Endometrium (tissue), 2 donors: Measurements from ENCODE around the gene TRPC5OS.

Experiments used
- FAIRE-seq: peaks from 2 replicates; lab custom pipeline; 2012; peaks lifted over from hg19 to GRCh38; lab: Jason Lieb, UNC
- donor health status: control.
- donor health status: control.

The TRPC5OS gene

GRCh38 chrX:111875881-111876280 lies at the start of gene TRPC5OS:
Gene TRPC5OS (plus strand): TSS chrX:111876181. CDS start chrX:111901850, 25,669 bp downstream.
- FAIRE-seq = no peak

GRCh38 chrX:111829345-111829744 lies 46.6 kb upstream of the TRPC5OS start:
- no peak for FAIRE-seq

- no peak for FAIRE-seq
Observed at GRCh38 chrX:111830571-111830970, 45.4 kb upstream of the TRPC5OS start.

GRCh38 chrX:111831343-111831742 lies 44.6 kb upstream of the TRPC5OS start:
- FAIRE-seq = no peak

- no peak for FAIRE-seq
Observed at GRCh38 chrX:111837197-111837596, 38.8 kb upstream of the TRPC5OS start.

- no peak for FAIRE-seq
Observed at GRCh38 chrX:111847491-111848133, 28.4 kb upstream of the TRPC5OS start.

GRCh38 chrX:111848541-111848940 lies 27.4 kb upstream of the TRPC5OS start:
- no peak for FAIRE-seq

GRCh38 chrX:111850975-111851374 lies 25.0 kb upstream of the TRPC5OS start:
- FAIRE-seq = no peak

- no peak for FAIRE-seq
Observed at GRCh38 chrX:111854556-111855490, 21.2 kb upstream of the TRPC5OS start.

- no peak for FAIRE-seq
Observed at GRCh38 chrX:111857534-111858060, 18.4 kb upstream of the TRPC5OS start.

GRCh38 chrX:111861605-111862004 lies 14.4 kb upstream of the TRPC5OS start:
- no peak for FAIRE-seq

GRCh38 chrX:111867236-111867635 lies 8.7 kb upstream of the TRPC5OS start:
- no peak for FAIRE-seq

GRCh38 chrX:111868726-111869638 lies 7.0 kb upstream of the TRPC5OS start:
- FAIRE-seq = no peak

- no peak for FAIRE-seq
Observed at GRCh38 chrX:111869639-111870034, 6.3 kb upstream of the TRPC5OS start.

GRCh38 chrX:111874241-111874640 lies 1.7 kb upstream of the TRPC5OS start:
- no peak for FAIRE-seq

GRCh38 chrX:111876646-111877045 lies 665 bp downstream of the TRPC5OS start:
- FAIRE-seq = no peak

- FAIRE-seq = no peak
Observed at GRCh38 chrX:111877681-111878080, 1.7 kb downstream of the TRPC5OS start.

- no peak for FAIRE-seq
Observed at GRCh38 chrX:111880735-111881134, 4.8 kb downstream of the TRPC5OS start.

GRCh38 chrX:111881715-111882114 lies 5.7 kb downstream of the TRPC5OS start:
- no peak for FAIRE-seq

GRCh38 chrX:111886678-111887077 lies 10.7 kb downstream of the TRPC5OS start:
- FAIRE-seq = no peak

- no peak for FAIRE-seq
Observed at GRCh38 chrX:111888600-111888999, 12.6 kb downstream of the TRPC5OS start.

GRCh38 chrX:111892375-111892774 lies 16.4 kb downstream of the TRPC5OS start:
- no peak for FAIRE-seq
